CD4-positive, alpha-beta T cell (primary cell): ENCODE measurements around the gene OLFML3. TPM values are rescaled to one million over a fixed set of nuclear protein-coding genes. Genes with fewer than 3 reads are reported as not detected.
A peak's percentile ranks its signal among the peaks of the same experiment; 100 is the strongest.

Source experiments
- ATAC-seq: fragments of 200-7000 bp; cut with Tn5 transposase; one replicate; pipeline ENCODE4 v1.10.0; 2022; ENCODE audit warnings: mild to moderate bottlenecking; ENCODE audit not compliant: poor library complexity
- CTCF ChIA-PET: fragments of 350-600 bp; sonication (Branson Sonifier 250); formaldehyde crosslinking; loops from one replicate; lab custom pipeline; 2021; ENCODE audit warnings: antibody characterized with exemption, inconsistent platforms; lab: Charles Lee
- POLR2A ChIA-PET: fragments of 350-600 bp; sonication (Branson Sonifier 250); formaldehyde crosslinking; loops from one replicate; lab custom pipeline; 2021; ENCODE audit warnings: antibody characterized with exemption, inconsistent platforms; lab: Charles Lee
- DNase-seq, 14 experiments: peaks; one replicate each; pipeline ENCODE4 v3.0.0-alpha.2; 2013 to 2020; ENCODE audit warnings: mixed read lengths in 2 of 14
- H3K27ac ChIP-seq, 2 donors: one replicate each; pipeline versions ENCODE4 v1.5.1 to v1.7.0; 2013; ENCODE audit warnings: low read length in 2 of 2, low read depth in 1 of 2, mild to moderate bottlenecking in 1 of 2
- H3K27me3 ChIP-seq, 2 experiments: 1 replicate in 1 of 2; 2 replicates in 1 of 2; pipeline versions ENCODE4 v1.6.1 to v1.7.0; 2013; ENCODE audit warnings: low read length in 2 of 2, control low read depth in 1 of 2, mild to moderate bottlenecking in 1 of 2, moderate library complexity in 1 of 2; ENCODE audit not compliant: insufficient read depth in 2 of 2, control insufficient read depth in 1 of 2
- H3K36me3 ChIP-seq: one replicate; pipeline ENCODE4 v1.6.1; 2013; ENCODE audit warnings: low read length, control low read depth; ENCODE audit not compliant: insufficient read depth
- H3K4me1 ChIP-seq: one replicate; pipeline ENCODE4 v1.6.1; 2013; ENCODE audit warnings: low read length, control low read depth; ENCODE audit not compliant: insufficient read depth
- H3K4me3 ChIP-seq: one replicate; pipeline ENCODE4 v1.5.1; 2013; ENCODE audit warnings: mild to moderate bottlenecking, low read length, moderate library complexity
- H3K9me3 ChIP-seq, 2 experiments: 1 replicate in 1 of 2; 2 replicates in 1 of 2; pipeline versions ENCODE4 v1.6.1 to v1.7.0; 2013; ENCODE audit warnings: low read length in 2 of 2, mild to moderate bottlenecking in 2 of 2, control low read depth in 1 of 2, moderate library complexity in 1 of 2; ENCODE audit not compliant: control insufficient read depth in 1 of 2, insufficient read depth in 1 of 2
- H3K27ac Mint-ChIP-seq: one replicate; pipeline ENCODE4 v1.8.0; 2020; ENCODE audit warnings: mixed read lengths
- H3K27me3 Mint-ChIP-seq: one replicate; pipeline ENCODE4 v1.8.0; 2021; ENCODE audit warnings: mixed read lengths
- H3K36me3 Mint-ChIP-seq: one replicate; pipeline ENCODE4 v1.8.0; 2021; ENCODE audit warnings: low read depth, mixed read lengths
- H3K4me1 Mint-ChIP-seq: one replicate; pipeline ENCODE4 v1.8.0; 2021; ENCODE audit warnings: low read depth, mixed read lengths
- H3K4me3 Mint-ChIP-seq: one replicate; pipeline ENCODE4 v1.8.0; 2020; ENCODE audit warnings: mild to moderate bottlenecking, mixed read lengths
- H3K9me3 Mint-ChIP-seq: one replicate; pipeline ENCODE4 v1.8.0; 2020; ENCODE audit warnings: mixed read lengths
- CTCF ChIP-seq: fragments of 200-600 bp; IDR thresholded peaks from one replicate; pipeline ENCODE4 v1.8.0; 2022; ENCODE audit warnings: antibody characterized with exemption, mild to moderate bottlenecking
- intact Hi-C, 2 experiments: fragments of 100-400 bp; cut with DNase I in 1 of 2; cut with micrococcal nuclease in 1 of 2; formaldehyde crosslinking; loops; one replicate each; pipeline versions ENCODE4 v1.15.1 to v1.9.0; 2023 to 2025; cut with DNase I, micrococcal nuclease
- polyA plus RNA-seq, 2 donors: library from polyadenylated mRNA; unstranded; fragments of 120-200 nt; gene quantifications; one replicate each; pipeline ENCODE4 v1.2.1, GENCODE V29; 2013
- total RNA-seq, 174 experiments: library from RNA in 2 of 174; stranded (reverse) in 2 of 174; gene quantifications; one replicate each; pipeline ENCODE4 v1.2.3 and lab custom pipeline; 2021 to 2026

The OLFML3 gene, protein sequence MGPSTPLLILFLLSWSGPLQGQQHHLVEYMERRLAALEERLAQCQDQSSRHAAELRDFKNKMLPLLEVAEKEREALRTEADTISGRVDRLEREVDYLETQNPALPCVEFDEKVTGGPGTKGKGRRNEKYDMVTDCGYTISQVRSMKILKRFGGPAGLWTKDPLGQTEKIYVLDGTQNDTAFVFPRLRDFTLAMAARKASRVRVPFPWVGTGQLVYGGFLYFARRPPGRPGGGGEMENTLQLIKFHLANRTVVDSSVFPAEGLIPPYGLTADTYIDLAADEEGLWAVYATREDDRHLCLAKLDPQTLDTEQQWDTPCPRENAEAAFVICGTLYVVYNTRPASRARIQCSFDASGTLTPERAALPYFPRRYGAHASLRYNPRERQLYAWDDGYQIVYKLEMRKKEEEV
- total RNA-seq (under 1 TPM; 0.30 to 0.31 TPM), total RNA-seq (lab: John Stamatoyannopoulos, UW) (0 to 2.5 (median 0.55) reads per million in 172 experiments)
- polyA plus RNA-seq (2013, experiment 1 of 2) = 0.04 TPM
- 4.1 TPM for polyA plus RNA-seq (2013, experiment 2 of 2)

GRCh38 chr1:113978863-113979702 lies at the start of gene OLFML3:
Gene OLFML3 (plus strand): TSS chr1:113979474. CDS start chr1:113979517, 43 bp downstream.
- DNase-seq (peak in 9 of 14 experiments; percentile 10 to 68 (median 36)), ATAC-seq (no peak)
- H3K4me3 Mint-ChIP-seq = no peak within 1 kb of the TSS
- Histone ChIP-seq H3K4me1 (peaks cover 13% of the 10 kb centered on the region), H3K4me3 (no peak within 1 kb of the TSS), H3K27ac (no peak within 1 kb of the TSS), H3K27me3 (no peaks in the 10 kb centered on the region), H3K9me3 (no peaks in the 10 kb centered on the region), H3K36me3 (peaks cover 18% of the 10 kb centered on the region)
- ChIA-PET CTCF (interaction anchor here (0.7 to 1.7 kb wide), 3 partner anchors 11 to 32 kb away, joined by 3 to 5 read pairs (median 5); no protein-coding TSS in a partner anchor), POLR2A (interaction anchor here (1.3 to 1.5 kb wide), 2 partner anchors 49 to 75 kb away, joined by 3 to 6 read pairs; no protein-coding TSS in a partner anchor)
- peak; percentile 51 for TF ChIP-seq CTCF
- intact Hi-C loops = loop anchor here (1.0 to 5.0 kb wide), 6 partner anchors 142 to 692 kb away; partner anchors contain the start of gene DENND2C (in 1 of the 2)
- no peaks in the 10 kb centered on the region for H3K27me3 Mint-ChIP-seq
- peaks cover 46% of the 10 kb centered on the region for H3K4me1 Mint-ChIP-seq
- peaks cover 44% of the 10 kb centered on the region for H3K36me3 Mint-ChIP-seq
- H3K9me3 Mint-ChIP-seq = no peaks in the 10 kb centered on the region
- peak within 1 kb of the TSS; percentile 66 for H3K27ac Mint-ChIP-seq

GRCh38 chr1:113929750-113930498 lies 49.4 kb upstream of the OLFML3 start:
- H3K4me1 Mint-ChIP-seq = peaks cover 61% of the 10 kb centered on the region
- H3K4me3 Mint-ChIP-seq = peak overlapping the region; percentile 92
- Histone ChIP-seq H3K27me3 (no peaks in the 10 kb centered on the region), H3K36me3 (no peaks in the 10 kb centered on the region), H3K9me3 (no peaks in the 10 kb centered on the region), H3K4me1 (peaks cover 39% of the 10 kb centered on the region), H3K27ac (peak overlapping the region; percentile 98), H3K4me3 (peak overlapping the region; percentile 96)
- DNase-seq = peak; percentile 28 to 96 (median 60)
- H3K27me3 Mint-ChIP-seq = no peaks in the 10 kb centered on the region
- TF ChIP-seq CTCF = no peak
- peak overlapping the region; percentile 100 for H3K27ac Mint-ChIP-seq
- ChIA-PET POLR2A (interaction anchor here (0.6 to 10.1 kb wide), 30 partner anchors 10 to 1312 kb away, joined by 3 to 256 read pairs (median 5); partner anchors contain the start of genes AP4B1, DCLRE1B, OLFML3 and PHTF1), CTCF (interaction anchor here (0.8 to 5.7 kb wide), 11 partner anchors 10 to 118 kb away, joined by 3 to 60 read pairs (median 13); partner anchors contain the start of genes AP4B1, DCLRE1B and RSBN1)
- H3K36me3 Mint-ChIP-seq = peaks cover 38% of the 10 kb centered on the region
- H3K9me3 Mint-ChIP-seq = no peaks in the 10 kb centered on the region
- intact Hi-C loops = loop anchor here (1.0 to 5.0 kb wide), 6 partner anchors 25 to 118 kb away; partner anchors contain the start of genes DCLRE1B (in 2 of the 2), PTPN22 (in 2 of the 2) and RSBN1 (in 2 of the 2)
- ATAC-seq = peak; percentile 47
